Stimulated activated CD8-positive, alpha-beta memory T cell treated with anti-CD3 and anti-CD28 coated beads, Interleukin-7, amount 100 ng/mL, for 24 hours (primary cell): Measurements from ENCODE around the gene IQCN.
A peak's percentile ranks its signal among the peaks of the same experiment; 100 is the strongest.

Source experiments
- DNase-seq: peaks from one replicate; pipeline ENCODE4 v3.0.0-alpha.2; 2020; ENCODE audit warnings: low read depth

IQCN gene

GRCh38 chr19:18231775-18232174 lies 42.5 kb downstream of the IQCN start:
- no peak for DNase-seq

- no peak for DNase-seq
Measured at GRCh38 chr19:18230941-18231734, 43.1 kb downstream of the IQCN start.

DNA sequence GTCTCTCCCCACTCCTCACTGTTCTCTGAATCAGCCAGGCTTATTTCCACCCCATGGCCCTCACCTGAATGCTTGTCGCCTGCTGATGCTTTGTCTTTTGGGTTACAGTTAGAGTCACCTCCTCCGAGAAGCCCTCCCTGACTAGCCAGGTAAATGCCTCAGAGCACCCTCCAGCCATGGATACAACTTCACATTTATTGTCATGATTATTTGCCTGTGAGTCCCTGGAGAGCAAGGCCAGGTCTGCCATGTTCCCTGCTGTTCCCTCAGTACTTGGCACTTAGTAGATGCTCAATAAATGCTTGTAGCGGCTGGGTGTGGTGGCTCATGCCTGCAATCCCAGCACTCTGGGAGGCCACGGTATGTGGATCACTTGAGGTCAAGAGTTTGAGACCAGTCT lies 44.3 kb downstream of the IQCN start:
- DNase-seq: no peak

GRCh38 chr19:18229474-18229873 lies 44.8 kb downstream of the IQCN start:
- no peak for DNase-seq

DNA sequence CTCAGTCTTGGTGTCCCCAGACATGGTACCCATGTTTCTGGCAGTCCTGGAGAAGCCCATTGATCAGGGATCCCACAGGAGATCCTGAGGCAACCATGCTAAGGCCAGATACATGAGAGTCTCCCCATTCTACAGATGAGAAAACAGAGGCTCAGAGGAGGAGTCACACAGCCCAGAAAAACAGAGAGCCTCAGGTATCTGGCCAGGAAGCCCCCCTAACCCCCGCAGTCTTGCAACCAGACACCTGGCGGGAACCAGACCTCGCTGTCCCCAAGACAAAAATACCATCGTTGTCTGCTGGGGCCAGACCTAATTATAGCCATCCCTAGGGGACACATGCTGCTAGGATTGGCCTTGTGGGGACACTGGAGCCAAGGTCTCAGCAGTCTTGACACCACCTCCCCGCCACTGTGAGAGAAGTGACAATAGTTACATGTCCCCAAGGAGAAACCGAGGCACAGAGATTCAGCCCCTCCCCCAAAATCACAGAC lies 46.4 kb downstream of the IQCN start:
- no peak for DNase-seq

GRCh38 chr19:18226956-18227780 lies 47.1 kb downstream of the IQCN start:
- no peak for DNase-seq

DNA sequence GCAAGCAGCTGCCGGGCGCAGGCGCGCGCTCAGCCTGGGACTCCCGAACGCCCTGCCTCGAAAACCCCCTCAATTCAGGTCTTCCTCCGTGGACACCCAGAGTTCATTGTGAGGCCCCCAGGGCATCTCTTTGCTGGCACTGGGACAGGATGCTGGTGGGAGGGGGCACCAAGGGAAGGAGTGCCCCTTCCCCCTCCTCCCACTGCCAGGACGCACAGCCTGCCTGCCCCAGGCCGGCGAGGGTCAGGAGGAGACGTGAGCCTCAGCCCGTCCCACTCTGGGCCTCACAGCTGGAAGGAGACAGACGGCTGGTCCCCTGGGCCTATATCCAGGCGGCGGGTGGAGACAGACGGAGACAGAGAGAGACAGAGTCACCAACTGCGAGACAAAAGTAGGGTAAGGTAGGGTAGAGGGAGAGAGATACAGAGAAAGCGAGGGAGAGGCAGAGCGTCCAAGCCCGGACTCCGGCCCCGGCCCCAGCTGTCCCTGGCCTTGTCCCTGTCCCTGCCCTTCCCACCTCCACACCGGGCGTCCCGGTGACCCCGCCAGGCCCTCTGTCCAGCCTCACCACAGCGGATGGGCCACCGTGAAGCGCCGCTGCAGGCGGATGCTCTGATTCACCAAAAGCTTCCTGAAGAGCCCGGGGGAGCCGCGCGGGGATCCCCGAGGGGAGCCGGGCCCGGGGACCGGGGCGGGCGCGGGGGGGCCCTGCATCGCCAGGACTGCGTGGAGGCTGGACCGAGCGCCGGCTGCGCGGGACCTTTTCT lies 48.4 kb downstream of the IQCN start, which contains the start of gene PDE4C:
TSS of gene PDE4C (minus strand) at position 737 of the 767 bp plus-strand sequence. CDS start at position 714, 23 bp downstream.
- no peak for DNase-seq

DNA sequence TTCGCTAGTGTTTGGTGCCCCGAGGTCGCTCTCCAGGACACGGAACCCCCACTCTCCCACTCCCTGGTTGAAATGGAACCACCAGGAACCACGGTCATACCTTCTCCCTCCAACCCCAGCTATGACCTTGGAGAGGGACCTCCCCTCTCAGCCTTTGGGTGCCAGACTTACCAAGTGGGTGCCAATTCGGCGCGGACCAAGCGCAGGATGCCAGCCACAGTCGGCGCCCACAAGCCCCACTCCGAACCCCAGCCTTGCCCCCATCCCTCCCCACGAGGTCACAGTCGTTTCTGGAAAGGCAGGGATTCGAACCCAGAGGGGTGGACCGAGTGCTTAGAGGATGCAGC lies 48.9 kb downstream of the IQCN start:
- no peak for DNase-seq

DNA sequence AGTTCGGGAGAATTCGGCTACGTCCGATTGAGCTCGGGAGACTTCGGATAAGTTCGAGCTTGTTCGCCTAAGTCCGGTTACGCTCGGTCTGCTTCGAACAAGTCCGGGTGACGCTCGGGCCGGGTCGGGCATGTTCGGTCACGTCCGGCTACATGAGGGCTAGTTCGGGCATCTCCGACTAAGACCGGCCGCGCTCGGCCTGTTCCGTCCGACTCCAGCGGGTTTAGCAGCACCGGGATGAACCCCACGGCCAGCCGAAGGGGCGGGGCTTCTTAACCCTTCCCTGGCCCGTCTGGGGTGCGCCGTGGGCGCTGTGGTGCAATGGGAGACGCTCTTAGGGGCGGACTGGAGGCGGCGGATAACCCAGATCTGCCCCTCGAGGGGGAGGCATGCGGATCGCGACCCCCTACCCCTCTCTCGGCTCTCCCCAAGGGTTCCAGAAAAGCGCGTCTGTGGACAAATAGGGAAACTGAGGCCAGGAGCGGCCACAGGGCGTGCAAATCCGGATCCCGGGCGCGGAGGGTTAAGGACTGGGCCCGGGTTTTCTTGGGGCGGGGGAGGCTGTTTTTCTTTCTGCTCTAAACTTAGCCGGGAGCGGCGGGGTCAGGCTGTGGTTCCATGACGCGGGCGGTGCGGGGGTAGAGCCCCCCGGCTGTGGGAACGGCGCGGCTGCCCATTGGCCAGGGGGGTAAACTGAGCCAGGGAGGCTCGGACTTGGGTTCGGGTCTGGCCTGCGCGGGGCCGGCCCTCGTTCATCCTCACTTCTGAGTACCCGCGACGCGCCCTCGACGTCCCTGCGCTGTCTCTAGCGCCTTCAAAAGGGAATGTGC lies 49.5 kb downstream of the IQCN start:
- peak; percentile 84 for DNase-seq

DNA sequence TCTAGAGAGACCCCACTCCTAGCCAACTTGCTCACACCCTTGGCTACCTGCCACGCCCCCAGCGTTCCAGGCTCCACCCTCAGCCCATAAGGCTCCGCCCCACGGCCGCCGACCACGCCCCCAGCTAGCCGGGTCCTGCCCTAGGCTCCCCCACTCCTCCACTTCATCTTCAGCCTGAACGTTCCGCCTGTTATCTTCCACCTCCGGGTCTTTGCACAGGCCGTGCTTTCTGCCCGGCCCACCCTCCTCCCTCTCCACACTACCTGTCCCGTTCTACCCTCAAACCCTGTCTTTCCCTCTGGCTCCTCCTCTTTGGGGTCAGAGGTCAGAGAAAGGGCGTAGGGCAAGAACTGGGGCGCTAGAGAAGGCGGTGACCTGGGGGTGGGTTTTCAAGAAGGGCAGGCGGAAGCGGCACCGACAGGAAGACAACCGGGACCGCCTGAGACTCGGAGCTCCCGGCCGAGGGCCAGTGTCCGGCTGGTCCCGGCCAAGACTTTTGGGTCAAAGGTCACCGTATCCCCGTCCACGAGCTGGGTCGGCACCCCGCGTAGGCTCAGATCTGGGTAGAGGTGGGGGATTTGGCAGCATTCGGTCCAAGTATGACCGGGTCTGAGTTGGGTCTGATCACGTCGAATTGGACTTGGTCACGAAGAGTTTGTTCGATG lies 50.3 kb downstream of the IQCN start:
- DNase-seq: no peak

DNA sequence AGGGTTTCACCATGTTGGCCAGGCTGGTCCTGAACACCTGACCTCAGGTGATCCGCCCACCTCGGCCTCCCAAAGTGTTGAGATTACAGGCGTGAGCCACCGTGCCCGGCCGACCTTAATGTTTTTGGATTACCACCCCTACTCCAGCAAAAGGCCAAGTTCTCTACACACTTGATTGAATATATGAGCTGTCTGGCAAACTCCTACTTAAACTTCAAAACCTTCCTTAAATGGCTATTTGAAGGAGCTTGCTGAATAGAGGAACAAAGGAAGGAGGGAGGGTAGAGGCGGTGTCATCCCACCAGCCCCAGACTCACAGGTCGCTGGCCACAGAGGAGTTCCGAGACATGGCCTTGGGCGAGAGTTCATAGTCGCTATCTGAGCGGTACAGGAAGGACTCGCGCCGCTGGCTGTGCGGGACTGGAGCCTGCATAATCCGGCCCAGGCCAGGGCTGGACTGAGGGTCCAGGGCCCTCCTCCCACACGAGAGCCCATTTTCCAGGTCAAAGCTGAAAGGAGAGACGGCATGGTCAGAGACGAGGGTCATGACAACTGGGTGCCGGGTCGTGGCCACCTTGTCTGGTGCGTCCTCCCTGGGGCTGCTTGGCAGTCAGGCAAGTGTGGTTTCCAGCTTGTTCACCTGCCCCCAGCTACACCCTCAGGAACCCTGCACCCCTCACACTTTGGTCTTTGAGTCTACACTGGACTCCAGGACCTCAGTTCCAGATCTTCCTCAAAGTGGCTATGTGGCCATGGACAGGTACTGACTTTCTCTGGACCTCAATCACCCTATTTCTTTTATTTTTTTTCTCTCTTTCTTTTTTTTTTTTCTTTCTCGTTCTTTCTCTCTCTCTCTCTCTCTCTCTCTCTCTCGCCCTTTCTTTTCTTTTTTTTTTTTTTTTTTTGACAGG lies 52.2 kb downstream of the IQCN start:
- no peak for DNase-seq

DNA sequence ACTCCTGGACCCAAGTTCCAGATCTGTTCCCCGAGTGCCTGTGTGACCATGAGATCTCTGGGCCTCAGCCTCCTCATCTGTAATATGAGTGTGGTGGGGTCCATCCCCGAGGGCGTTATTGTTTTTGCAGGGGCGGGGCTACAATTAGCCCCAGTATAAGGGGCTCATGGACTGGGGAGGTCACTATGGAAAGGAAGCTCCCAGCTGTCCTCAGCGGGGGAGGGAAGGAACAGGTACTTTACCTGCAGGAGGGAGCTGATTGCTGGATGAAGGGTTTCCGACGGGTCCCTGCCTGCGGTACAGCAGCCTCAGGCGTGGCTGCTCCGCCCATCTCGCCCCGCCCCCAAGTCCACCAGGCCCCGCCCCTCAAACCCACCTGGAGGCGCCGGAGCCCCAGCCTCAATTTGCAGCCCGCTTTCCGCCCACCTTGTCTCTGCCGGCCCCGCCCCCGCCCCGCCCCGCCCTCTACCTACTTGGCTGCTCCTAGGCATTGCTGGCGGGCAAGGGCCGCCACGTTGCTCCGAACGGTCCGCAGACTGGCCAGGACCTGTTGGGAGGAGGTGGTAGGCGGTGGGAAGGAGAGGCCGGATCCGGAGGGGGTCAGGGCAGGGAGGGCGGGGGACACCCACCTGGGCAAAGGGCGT lies 53.5 kb downstream of the IQCN start:
- no peak for DNase-seq

- no peak for DNase-seq
Measured at GRCh38 chr19:18219911-18220631, 54.2 kb downstream of the IQCN start.

- no peak for DNase-seq
Measured at GRCh38 chr19:18218600-18218999, 55.7 kb downstream of the IQCN start.

GRCh38 chr19:18218159-18218558 lies 56.1 kb downstream of the IQCN start:
- no peak for DNase-seq

- no peak for DNase-seq
Measured at GRCh38 chr19:18216789-18217188, 57.5 kb downstream of the IQCN start.

GRCh38 chr19:18214779-18215433 lies 59.3 kb downstream of the IQCN start:
- DNase-seq: no peak

DNA sequence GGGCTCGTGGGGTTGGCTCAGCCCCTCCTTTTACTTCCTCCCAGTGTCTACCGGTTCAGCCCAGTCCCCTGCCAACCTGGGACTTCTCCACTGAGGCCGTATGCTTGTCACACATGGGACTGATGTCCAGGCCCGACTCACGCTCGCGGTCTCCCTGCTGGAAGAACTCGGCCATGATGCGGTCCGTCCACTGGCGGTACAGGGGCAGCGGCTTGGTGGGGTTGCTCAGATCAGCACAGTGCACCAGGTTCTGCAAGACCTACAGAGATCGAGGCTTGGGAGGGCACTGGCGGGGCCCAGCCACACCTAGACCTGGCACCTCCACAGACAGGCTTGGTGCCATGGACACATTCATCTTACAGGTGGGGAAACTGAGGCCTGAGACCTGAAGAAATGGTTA lies 62.6 kb downstream of the IQCN start:
- DNase-seq: no peak
